WERI-Rb-1 (cell line): ENCODE results near the gene FGF18.

ENCODE experiments used
- DNase-seq: peaks from one replicate; pipeline ENCODE4 v3.0.0-alpha.2; 2020
- H3K27ac ChIP-seq: fragments of 250-450 bp; sonication (Bioruptor Pico); 2 replicates; pipeline ENCODE4 v1.5.1; 2020; ENCODE audit warnings: mild to moderate bottlenecking, moderate library complexity
- H3K27me3 ChIP-seq: fragments of 250-450 bp; sonication (Bioruptor Pico); 2 replicates; pipeline ENCODE4 v1.5.1; 2021; ENCODE audit warnings: mild to moderate bottlenecking, low read depth, moderate library complexity; ENCODE audit not compliant: insufficient read depth, severe bottlenecking
- H3K36me3 ChIP-seq: fragments of 250-450 bp; sonication (Bioruptor Pico); 2 replicates; pipeline ENCODE4 v1.5.1; 2020; ENCODE audit warnings: mild to moderate bottlenecking, moderate library complexity
- H3K4me3 ChIP-seq: 2 replicates; pipeline ENCODE4 v1.5.1; 2011; ENCODE audit warnings: low read depth, mild to moderate bottlenecking, control low read depth, low read length
- H3K9me3 ChIP-seq: fragments of 250-450 bp; sonication (Bioruptor Pico); 2 replicates; pipeline ENCODE4 v1.5.1; 2021; ENCODE audit warnings: mild to moderate bottlenecking, moderate library complexity; ENCODE audit not compliant: severe bottlenecking
- CTCF ChIP-seq: IDR thresholded peaks from 2 replicates; pipeline ENCODE4 v1.5.1; 2011; ENCODE audit warnings: low read depth, mild to moderate bottlenecking, control low read depth, inconsistent platforms, low read length

FGF18 gene

DNA sequence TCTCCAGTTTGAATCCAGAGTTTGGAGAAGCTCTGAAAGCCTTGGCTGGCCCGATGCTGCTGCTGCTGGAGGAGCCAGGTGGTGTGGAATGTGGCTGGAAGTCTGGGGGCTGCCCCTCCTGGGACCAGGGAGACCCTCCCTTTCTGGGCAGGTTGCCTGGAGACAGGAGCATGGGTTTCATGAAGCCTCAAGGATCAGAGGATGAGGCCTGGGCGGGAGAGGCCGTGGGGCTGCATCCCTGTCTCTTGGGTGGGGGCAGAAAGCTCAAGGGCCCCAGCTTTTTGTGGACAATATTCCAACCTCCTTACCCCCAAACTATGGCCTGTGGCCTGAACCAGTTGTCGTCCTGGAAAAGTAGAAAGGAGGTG lies 10.1 kb downstream of the FGF18 start:
- Histone ChIP-seq H3K9me3 (no peaks in the 10 kb centered on the region), H3K36me3 (no peaks in the 10 kb centered on the region), H3K27ac (no peak overlapping the region), H3K4me3 (no peak overlapping the region), H3K27me3 (no peaks in the 10 kb centered on the region)
- DNase-seq = no peak
- TF ChIP-seq CTCF = no peak

DNA sequence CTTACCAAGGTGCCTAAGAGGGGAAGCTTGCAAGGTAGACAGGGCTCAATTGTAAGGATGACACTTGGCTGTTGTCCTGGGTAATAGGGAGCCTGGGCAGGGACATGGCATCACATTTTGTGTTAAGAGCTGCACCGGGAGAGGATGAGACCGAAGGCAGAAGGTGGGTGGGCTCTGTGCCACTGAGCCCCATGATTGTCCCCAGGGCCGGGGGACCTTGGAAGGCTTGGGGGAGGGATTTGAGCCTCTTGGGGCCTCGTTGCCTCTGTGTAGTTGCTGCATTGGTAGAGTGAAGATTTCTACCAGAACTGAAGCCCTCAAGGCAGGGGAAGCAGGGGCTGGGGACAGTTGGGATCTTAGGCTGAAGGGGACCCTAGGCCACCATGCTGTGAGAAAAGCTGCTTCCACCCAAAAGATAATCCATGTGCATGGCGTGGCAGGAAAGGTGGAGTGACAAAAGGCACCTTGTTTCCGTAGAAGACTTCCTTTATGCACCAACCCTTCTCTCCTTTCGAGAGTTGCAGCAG lies 11.9 kb downstream of the FGF18 start:
- H3K27me3 ChIP-seq = no peaks in the 10 kb centered on the region
- no peak for TF ChIP-seq CTCF
- no peaks in the 10 kb centered on the region for H3K36me3 ChIP-seq
- no peak overlapping the region for H3K4me3 ChIP-seq
- H3K27ac ChIP-seq = no peak overlapping the region
- no peaks in the 10 kb centered on the region for H3K9me3 ChIP-seq
- no peak for DNase-seq

DNA sequence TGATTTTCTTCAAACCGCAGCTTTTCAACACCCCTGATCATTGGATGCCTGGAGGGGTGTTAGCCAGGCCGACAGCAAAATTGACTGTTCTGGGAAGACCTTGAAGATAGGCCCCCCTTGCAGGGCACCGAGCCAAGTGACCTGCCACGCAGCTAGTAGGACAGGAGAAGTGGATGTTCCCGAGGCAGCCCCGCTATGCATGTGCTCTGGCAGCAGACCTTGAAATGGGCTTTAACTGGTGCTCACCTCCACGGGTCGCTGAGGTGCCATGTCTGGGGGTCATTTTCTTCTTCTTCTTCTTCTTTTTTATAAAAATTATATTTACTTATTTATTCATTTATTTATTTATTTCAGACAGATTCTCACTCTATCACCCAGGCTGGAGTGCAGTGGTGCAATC lies 12.6 kb downstream of the FGF18 start:
- H3K27ac ChIP-seq = no peak overlapping the region
- H3K36me3 ChIP-seq = no peaks in the 10 kb centered on the region
- H3K27me3 ChIP-seq = no peaks in the 10 kb centered on the region
- DNase-seq = no peak
- no peak for TF ChIP-seq CTCF
- no peaks in the 10 kb centered on the region for H3K9me3 ChIP-seq
- H3K4me3 ChIP-seq = no peak overlapping the region

DNA sequence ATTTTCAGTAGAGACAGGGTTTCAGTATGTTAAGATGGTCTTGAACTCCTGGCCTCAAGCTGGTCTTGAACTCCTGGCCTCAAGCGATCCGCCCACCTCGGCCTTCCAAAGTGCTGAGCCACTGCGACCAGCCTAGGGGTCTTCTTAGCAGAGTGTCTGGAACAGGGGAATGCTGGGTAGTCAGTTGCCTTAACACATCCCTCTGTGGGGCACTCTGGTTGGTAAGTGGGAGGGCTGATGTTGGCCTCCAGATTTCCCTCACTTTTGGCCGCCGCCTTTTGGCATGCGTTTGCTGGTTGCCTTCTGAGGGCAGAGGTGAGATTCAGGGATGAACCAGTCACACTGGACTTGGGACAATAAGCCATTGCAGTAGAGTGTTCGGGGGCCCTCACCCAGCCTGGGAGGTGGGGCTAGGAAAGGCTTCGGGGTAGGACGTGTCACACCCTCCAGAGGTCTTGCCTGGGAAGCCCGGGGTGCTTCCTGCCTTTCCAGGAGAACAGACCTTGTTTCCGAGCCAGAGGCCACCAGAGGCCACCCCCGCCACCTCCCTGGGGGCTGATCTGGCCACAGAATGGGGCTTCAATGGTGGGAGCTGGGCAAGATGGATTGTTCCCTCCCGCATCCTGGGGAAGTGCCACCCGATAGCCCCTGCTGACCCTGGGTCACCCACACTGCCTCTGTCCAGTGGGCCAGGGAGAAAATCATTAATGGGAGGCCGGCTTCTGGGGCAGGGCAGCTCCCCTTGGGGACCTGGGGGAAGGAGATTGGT lies 13.3 kb downstream of the FGF18 start:
- Histone ChIP-seq H3K27ac (no peak overlapping the region), H3K9me3 (no peaks in the 10 kb centered on the region), H3K36me3 (no peaks in the 10 kb centered on the region), H3K27me3 (no peaks in the 10 kb centered on the region), H3K4me3 (no peak overlapping the region)
- no peak for TF ChIP-seq CTCF
- no peak for DNase-seq

- no peak for TF ChIP-seq CTCF
- Histone ChIP-seq H3K36me3 (no peaks in the 10 kb centered on the region), H3K27ac (no peak overlapping the region), H3K27me3 (no peaks in the 10 kb centered on the region), H3K4me3 (no peak overlapping the region), H3K9me3 (no peaks in the 10 kb centered on the region)
- DNase-seq = no peak
Measured at GRCh38 chr5:171433352-171433698, 13.9 kb downstream of the FGF18 start.
